GM18907 (cell line): Measurements from ENCODE around the gene RTN4RL1.
"Not testable (repeated sequence)": the region's sequence is repeated elsewhere in the genome, so short reads cannot be mapped to it uniquely, and the experiment has no call there.

ENCODE experiments used
- ATAC-seq: cut with Tn5 transposase; IDR thresholded peaks from one replicate; pipeline ENCODE4 v1.9.1; 2021; ENCODE audit warnings: mild to moderate bottlenecking, moderate library complexity; ENCODE audit not compliant: unreplicated experiment

RTN4RL1 gene

DNA sequence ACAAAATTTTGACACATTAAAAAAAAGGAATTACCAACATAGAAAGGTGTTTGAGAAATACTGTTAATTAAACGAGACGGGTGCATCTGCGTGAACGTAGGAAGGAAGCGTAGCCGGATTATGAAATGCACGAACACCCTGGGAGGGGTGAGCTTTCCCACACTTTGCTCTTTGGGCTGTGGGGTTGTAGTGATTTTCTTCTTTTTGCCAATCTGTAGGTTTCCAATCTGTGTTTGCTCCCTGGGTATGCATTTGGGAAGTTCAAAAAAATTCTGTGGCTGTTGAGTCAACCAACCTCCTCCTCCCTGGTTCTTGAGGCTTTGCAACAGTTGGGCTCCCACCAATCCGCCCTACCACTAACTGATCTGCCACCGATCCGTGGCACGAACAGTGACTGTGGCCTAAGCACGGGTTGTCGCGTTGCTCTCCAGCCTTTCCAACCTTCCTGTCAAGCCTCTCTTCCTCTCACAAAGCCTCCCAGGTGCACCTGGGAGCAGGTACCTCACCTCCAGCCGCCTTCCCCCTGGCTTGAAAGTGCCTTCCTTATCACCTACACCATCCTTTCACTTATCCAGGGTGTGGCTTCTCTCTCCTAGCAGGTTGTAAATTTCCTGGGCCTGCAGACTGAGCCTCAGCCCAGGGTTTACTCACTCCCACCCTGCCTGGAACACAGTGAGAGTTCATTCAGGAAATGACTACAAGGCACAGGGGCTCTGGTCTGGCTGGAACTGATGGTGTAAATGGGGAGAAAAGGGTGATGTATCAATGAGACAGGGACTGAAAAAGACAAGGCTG is 16.6 kb downstream of the RTN4RL1 start:
- no peak for ATAC-seq

DNA sequence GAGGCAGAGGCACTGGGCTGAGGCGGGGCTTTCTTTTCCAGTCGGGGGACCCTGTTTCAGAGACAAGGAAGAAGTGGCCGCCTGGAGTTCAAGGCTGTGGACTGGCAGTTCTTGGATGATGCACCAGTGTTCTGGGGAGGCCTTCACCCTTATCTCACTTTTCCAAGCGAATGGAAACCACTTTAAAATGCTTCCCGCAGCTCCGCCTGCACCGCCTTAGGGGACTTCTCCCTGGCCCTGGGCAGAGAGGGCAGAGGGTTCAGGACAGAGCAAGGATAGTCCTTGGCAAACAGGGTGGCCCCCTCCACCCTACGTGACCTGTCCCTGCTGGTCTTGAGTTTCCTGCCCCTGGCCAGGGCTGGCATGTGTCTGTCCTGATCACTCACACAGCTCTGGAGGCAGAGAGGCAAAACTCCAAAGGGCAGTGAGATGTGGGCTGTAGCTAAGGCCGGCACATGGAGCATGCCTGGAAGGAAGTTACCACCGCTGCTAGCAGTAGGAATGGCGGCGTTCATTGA is 20.6 kb downstream of the RTN4RL1 start:
- ATAC-seq: no peak

DNA sequence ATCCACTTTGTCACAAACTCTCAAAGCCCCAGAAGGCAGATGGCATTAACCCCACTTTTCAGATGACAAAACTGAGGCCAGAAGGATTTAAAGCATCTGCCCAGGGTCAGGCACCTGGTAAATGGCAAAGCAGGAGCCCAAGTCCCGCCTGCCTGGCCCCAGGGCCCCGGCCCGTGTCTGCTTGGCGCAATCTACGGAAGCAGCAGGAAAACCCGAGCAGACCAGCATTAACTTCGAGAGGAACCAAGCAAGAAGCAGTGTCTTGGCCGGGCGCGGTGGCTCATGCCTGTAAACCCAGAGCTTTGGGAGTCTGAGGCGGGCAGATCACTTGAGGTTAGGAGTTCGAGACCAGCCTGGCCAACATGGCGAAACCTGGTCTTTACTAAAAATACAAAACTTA is 21.6 kb downstream of the RTN4RL1 start:
- no peak for ATAC-seq

DNA sequence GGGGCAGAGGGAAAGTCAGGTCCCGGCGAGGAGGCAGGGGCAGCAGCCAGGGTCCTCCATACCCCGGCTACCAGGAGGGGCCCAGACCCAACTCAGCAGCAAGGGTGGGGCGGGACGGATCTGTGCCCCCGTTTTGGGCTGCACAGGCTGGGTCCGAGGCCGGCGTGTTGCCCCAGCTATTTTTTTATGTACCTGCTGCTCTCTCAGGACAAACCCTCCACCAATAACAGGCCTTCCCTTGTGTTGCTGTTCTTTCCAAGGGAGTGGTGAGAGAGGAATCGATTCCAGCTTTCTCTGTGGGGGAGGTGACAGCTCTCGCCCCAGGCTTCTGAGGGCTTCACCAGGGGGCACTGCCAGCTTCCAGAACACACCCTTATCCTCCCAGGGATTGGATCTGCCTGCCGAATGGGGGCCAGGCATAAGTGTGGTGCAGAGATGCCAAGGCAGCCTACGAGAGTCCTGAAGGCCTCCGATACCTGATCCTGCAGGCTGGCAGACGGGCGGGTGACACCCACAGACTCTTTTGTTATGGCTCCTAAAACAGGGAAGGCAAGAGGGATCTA is 22.3 kb downstream of the RTN4RL1 start:
- ATAC-seq: no peak

DNA sequence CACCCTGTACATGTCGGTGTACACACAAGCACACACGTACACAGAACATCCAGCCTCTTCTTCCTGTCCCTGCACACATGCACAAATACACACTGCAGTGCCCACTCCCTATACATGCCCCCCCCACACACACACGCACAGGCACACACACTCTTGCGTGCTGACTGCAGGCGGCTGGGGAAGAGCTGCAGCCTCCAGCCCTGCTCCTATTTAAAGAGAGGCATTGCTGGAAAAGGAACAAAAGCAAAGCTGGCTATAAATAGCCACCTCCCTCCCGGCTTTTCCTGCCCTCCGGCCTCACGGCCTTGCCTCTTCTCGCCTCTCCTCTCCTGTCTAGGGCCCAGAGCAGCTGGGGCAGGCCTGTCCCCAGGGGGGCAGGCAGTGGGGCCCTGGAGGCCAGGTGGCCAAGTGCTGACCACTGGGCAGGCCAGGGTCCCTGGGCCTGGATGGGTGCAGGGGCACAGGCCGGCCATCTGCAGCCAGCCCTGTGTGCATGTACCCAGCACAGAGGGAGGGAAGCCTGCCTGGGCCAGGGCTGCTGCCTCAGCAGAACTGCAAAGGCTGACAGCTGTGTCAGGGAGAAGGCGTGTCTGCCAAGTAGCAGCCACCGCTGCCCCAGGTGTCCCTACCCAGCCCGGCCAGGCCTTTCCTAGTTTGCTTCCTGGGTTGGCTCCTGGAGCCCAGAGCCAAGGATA is 25.4 kb downstream of the RTN4RL1 start:
- ATAC-seq: no peak

DNA sequence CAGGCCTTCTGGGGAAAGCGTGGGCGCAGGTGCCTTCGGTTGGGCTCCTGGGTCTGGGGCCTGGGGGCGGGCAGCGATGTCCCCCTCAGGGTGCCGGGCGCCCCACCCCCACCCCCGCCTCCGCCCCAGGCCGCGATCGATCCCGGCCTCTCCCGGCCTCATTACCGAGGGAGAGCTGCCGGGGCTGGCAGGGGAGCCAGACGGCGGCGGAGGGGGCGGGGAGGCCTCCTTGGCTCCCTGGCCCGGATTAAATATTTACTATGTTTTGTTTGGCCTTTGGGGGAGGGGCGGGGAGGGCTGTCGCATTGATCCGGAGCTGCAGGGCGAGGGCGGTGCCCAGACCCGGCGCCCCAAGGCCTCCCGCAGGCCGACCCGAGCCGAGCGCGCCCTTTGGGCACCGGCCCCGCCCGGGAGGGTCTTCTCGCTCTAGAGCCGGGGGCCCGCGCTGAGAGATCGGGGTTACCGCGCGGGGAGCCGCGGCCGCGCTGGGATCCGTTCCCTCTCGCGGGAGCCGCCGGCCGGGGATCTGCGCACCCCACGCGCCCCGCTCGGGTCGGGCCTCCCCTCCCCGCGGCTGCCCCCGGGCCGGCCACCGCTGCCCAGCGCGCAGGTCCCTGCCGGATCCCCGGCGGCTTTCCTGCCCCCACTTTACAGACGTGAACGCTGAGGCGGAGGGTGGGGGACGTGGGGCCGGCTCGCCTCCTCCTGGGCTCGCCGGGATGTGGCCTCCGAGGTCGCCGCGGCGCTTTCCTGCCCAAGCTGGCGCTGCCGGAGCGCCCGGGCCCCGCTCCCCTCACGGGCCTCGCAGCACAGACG is 27.0 kb downstream of the RTN4RL1 start:
- ATAC-seq: no peak

DNA sequence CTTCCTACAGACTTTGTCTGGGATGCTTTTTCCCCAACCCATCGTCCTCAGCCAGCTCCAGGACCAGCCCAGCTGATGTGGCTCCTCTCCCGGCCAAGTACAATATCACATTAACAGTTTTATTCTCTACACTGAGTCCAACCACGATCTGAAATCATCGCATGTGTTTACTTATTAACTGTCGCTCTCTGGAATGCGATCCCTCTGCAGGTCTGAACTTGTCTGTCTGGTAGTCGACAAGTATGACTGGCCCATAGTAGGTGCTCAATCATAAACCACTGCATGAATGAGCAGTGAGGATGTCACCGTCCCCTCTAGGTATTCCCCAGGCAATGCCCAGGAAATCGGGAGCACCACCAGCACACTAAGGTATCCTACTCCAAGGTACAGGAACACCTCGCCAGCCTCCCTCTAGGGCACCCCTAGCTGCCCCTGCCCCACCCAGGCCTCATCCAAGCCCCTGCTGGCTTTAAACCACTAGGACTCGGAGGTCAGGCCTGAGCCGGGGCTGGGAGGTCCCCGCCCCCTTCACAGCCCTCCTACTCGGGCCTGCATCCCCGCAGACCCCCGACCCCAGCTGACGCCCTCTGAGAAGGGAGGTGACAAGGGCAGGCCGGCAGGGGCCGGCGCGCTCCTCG is 27.7 kb downstream of the RTN4RL1 start:
- no peak for ATAC-seq

DNA sequence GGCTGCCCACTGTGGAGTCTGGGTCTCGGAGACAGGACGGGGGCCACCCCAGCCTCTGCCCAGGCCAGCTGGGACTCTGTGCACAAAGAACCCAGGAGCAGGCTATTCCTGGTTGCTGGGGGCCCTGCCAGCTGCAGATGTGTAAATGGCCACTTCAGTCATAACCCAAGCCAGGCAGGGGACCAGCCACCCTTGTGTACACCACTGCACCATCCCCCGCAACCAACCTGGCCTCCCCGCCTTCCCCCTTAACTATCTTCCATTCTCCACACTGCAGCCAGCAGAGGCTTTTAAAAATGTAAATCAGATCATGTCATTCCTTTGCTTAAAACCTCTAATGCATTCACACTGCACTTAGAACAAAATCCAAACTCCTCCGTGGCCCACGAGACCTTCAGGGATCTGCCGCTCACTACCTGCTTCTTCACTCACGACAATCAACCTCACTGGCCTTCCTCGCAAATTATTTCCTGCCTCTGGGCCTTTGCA is 28.3 kb downstream of the RTN4RL1 start:
- no peak for ATAC-seq

DNA sequence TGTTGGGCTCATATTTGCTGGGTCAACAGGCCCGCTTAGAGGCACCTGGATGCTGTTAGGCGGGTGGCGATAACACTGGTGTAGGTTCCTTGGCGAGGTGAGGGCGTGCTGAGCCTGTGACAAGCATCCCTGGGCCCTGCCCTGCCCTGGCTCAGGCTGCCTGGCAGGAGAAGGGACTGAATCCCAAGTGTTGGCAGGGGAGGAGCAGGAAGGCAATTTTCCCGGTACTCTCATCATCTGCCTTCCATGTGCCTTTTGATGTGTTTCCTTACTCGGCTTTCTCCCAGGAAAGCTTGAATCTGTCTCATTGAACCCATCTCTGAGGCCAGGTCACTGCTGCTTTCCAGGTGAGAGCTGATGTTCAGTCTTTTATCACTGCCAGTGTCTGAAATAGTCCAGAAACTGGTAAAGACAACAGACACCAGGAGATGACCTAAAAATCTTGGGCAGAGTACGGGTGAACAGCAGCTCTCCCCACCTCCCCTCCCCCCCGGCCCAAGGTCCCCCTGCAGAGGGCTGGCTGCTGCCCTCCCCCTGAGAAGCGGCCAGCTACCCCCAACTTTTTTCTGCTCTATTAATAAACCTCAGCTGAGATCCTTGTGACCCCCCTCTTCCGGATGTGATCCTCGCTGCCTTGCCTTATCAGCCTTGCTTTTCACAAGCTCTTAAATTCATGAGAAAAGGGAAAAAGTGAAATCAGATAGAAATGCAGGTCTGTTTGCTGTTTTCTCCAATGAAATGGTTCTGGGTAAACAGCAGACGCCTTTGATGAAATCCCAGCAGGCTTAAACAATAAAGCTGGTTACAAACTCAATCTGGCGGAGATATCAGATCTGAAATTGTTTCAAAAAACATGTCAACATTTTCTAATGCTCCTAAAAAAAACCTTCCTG is 29.0 kb downstream of the RTN4RL1 start:
- ATAC-seq: no peak

DNA sequence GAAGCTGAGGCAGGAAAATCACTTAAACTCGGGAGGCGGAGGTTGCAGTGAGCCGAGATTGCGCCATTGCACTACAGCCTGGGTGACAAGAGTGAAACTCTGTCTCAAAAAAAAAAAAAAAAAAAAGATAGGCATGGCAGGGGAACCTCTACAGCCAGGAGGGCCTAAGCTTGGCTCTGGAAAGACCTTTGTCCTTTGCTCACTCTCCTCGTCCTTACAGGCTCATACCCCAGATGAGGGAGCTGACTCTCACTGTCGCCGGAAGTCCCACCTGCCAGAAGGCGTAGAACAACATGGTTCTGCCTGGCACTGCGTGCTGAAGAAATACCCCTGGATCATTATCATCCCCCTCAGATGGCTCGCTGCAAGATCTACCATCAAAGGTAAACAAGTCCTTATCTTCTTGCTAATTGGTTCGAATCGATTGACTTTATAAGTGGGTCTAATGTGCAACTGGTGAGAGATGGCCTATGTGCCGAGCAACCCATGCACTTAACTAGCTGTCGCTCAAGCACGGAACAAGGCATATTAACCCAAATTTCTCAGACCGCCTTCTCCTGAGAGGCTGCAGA is 29.7 kb downstream of the RTN4RL1 start:
- ATAC-seq: no peak

DNA sequence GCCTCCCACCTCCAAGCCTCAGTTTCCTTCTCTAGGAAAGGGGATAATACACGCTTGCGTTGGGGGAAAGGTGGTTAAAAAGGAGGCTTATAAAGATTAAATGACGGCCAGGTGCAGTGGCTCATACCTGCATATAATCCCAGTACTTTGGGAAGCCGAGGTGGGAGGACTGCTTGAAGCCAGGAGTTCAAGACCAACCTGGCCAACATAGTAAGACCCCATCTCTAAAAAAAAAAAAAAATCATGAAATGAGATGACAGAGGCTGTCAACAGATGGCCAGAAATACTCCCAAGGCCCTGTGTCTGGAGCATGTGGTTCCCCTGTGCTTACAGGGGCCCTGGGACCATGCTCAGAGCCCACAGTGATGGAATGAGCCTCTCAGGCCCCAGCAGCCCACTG is 30.4 kb downstream of the RTN4RL1 start:
- no peak for ATAC-seq

DNA sequence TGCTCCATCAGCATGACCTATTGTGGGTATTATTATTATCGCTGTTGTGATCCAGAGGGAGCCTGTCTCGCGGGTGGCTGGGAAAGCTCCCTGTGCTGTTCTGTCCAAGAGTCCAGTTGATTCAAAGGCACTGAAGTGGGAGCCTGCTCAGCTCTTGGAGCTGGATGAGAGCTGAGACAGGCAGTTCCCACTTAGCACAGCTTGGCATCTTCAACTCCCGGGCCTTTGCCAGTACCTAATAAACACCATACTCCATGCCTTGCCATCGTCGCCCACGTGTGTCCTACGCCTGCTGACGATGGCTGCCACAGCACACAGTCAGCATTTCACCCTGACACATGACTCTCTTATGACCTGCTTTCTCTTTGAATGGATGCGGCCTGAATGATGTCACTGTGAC is 32.6 kb downstream of the RTN4RL1 start:
- ATAC-seq: no peak

DNA sequence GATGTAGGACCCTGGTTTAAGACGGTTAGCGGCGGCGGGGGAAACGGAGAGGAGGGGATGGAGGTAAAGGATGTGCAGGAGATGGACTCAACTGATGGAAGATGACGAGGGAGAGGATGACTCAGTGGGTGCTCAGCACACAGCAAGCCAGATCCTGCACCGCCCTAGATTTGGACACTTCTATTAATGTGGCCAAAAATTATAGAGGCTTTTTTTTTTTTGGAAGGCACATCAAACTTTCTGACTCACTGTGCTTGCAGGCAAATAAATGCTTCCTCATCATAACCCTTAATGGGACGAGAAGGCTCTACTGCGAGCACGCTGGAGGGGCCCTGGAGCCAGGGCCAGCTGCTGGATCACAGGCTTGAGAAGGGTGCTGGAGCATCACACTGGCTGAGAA is 36.0 kb downstream of the RTN4RL1 start:
- ATAC-seq: no peak

DNA sequence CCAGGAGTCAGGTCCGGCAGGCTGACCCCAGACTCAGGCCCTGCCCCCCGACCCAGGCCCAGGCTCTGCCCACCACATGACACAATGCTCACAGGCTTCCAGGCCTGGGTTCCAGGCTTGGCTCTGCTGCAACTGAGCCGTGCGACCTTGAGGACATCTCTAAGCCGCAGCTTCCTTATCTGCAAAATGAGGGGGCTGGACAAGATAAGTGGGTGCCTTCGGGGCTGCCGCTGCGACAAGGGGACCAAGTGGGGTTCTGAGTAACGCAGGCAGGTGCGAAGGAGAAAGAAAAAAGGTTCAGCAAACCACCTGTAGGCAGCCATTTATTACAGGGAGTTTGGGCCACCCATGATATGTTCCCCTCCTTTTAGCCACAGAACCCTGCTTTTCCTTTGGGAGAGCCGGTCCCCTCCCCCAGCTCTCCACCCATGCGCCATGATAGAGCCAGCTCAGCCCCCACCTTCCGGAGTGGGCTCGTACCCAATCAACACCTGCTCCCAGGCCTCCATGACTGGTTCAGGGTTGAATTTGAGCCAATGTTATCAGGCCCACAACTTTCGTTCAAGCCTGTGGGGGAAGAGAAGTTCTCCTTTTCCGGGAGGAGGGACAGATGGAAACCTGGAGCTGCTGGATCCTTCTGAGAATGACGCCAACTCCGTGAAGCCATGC is 38.2 kb downstream of the RTN4RL1 start:
- no peak for ATAC-seq

DNA sequence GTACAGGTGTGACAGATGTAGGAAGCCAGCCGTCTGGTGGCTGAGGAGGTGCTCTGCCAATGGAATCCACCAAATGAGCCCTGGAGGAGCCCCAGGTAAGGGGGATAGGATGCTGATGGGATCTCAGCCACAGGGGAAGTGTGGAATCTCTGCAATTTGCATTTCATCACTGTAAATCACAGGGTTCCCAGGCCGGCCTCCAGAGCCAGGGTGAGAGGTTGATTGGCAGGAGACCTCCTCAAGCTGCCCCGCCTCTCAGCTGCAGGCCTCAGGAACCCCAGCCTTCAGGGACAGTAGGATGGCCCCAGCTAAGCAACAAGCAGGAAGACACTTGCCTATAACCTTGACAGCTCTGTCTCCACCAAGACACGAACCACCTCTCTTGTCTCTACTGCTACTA is 39.4 kb downstream of the RTN4RL1 start:
- ATAC-seq: no peak

DNA sequence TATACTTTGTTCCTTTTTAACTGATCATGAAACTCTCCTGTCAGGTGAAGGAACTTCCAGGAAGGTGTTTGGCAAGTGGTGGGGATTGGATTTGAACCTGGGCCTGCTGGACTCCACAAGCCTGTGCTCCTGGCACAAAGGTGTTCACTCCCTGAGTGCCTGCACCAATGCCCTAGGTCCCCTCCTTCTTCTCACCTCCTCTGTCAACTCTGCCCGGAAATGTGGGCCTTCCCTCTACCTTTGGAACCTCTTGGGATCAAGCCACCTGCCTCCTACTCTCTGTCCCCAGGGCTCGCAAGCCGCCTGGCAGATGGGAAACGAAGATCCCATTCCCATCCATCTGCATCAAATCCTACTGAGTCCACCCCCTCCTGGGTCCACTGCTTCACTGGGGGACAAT is 40.0 kb downstream of the RTN4RL1 start:
- no peak for ATAC-seq

DNA sequence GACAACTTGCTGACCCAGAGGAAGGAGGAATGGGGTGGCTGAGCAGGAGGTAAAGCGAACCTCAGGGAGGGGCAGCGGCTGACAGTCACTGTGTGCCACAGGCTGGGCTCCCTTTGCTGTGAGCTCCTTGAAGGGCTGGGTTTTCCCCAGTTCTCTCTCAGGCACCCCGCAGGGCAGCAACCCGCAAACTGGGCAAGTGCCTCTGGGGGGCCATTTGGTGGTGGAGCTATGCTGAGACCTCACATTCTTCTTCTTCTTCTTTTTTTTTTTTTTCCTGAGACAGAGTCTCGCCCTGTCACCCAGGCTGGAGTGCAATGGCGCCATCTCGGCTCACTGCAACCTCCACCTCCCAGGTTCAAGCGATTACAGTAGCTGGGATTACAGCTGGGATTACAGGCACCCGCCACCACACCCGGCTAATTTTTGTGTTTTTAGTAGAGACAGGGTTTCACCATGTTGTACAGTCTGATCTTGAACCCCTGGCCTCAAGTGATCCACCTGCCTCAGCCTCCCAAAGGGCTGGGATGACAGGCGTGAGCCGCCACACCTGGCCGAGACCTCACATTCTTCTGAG is 42.3 kb downstream of the RTN4RL1 start:
- not testable (repeated sequence) for ATAC-seq

DNA sequence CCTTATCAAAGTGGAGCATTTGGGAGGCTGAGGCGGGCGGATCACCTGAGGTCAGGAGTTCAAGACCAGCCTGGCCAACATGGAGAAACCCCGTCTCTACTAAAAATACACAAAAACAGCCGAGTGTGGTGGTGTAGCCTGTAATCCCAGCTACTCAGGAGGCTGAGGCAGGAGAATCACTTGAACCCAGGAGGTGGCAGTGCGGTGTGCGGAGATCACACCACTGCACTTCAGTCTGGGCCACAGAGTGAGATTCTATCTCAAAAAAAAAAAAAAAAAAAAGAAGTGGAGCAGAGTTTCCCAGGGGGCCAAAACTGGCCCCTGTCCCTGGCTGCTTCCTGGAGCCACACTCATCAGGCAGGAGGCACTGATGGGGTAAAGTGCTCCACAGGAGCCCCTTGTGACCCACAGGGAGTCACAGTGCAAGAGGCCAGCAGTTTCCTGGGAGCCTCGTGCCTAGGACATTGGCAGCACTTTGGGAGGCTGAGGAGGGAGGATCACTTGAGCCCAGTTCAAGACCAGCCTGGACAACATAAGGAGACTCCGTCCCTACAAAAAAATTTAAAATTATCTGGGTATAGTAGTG is 44.4 kb downstream of the RTN4RL1 start:
- no peak for ATAC-seq
